ENCODE measurements around the gene STK25.

STK25 gene

DNA sequence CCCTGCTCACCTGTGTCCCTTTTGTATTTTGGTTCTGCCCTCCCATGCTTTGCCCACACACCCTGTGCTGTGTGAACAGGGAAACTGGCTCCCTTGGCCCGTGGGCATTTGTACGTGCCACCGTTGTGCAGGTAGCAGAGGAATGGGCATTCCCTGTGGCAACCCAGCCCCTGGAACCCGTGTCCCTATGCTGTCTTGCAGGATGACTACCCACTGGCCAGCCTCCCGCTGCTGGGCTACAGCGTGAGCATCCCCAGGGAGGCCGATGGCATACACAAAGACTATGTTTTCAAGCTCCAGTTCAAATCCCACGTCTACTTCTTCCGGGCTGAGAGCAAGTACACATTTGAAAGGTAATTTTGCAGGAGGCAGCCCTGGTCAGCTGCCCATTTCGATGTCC is 15.3 kb downstream of the STK25 start:
- DNase-seq (ENCODE audit: low read depth in 2 of 2) = no peak

DNA sequence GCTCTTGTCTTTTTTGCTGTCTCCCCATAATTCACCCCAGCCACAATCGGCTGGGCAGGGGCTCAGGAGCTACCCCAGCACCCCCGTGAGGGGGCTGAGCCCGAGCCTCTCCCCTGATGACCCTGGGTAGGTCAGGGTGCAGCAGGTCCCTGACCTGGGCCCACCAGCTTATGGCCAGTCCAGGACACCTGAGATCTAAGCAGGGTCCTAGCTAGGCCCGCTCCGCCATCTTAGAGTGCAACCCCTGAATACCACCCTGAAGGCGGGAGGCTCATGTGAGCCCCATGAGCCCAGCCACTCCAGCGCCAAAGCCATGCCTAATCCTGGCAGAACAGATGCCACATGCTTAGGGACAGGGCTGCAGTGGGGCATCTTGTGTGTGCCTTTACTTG is 16.2 kb downstream of the STK25 start:
- no peak for DNase-seq (ENCODE audit: low read depth in 2 of 2)

DNA sequence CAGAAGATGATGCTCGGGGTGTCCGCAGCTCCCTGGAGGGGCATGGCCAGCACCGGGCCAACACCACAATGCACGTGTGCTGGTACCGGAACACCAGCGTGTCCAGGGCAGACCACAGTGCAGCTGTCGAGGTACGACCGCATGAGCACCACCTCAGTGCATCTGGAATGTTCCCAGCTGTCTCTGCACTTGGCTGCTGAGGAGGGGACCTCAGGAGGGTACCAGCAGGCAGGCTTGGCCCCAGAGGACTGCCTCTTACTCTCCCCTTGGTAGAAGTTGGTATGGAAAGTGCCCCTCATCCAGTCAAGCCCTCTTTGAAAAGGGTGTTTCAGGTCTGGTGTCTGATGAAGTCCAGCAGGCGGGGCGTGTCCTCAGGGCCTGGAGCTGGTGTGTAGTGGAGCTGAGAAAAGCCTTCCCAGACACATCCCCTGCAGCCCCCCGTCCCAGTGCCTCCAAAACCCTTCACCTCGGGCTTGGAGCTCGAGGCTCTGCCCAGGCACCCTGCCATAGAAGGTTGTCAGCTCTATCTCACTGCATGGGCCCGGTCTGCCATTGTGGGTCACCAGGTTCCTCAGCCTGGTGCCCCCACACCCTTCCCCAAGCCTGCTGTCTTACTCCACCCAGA is 16.7 kb downstream of the STK25 start:
- DNase-seq (ENCODE audit: low read depth in 2 of 2) = no peak

DNA sequence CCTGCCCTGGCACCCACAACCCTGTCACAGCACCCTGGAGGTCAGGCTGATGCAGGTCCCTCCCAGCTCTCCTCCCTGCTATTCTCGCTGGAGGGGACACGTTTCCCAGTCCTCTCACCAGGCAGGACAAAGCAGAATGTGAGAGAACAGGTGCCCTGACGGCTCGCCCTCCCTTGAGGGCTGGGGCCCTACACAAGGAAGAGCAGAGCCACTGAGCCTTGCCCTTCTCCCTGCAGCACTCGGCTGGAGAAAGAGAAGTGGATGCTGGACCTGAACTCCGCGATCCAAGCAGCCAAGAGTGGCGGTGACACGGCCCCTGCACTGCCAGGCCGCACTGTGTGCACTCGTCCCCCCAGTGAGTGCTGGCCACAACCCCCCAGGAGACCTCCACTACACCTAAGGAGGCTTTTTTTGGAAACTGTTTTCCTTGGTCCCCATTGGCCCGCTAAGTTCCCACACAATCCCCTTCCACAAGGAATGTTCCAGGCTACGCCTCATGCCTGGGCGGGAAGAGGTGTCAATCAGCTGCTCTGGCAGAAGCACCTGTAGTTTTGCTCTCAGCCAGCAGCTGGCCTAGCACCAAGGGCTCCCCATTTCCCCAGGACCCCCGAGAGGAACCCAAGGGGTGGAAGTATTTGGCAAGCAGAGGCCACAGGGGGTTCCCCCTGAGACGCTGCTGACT is 17.4 kb downstream of the STK25 start:
- DNase-seq (ENCODE audit: low read depth in 2 of 2) = no peak

DNA sequence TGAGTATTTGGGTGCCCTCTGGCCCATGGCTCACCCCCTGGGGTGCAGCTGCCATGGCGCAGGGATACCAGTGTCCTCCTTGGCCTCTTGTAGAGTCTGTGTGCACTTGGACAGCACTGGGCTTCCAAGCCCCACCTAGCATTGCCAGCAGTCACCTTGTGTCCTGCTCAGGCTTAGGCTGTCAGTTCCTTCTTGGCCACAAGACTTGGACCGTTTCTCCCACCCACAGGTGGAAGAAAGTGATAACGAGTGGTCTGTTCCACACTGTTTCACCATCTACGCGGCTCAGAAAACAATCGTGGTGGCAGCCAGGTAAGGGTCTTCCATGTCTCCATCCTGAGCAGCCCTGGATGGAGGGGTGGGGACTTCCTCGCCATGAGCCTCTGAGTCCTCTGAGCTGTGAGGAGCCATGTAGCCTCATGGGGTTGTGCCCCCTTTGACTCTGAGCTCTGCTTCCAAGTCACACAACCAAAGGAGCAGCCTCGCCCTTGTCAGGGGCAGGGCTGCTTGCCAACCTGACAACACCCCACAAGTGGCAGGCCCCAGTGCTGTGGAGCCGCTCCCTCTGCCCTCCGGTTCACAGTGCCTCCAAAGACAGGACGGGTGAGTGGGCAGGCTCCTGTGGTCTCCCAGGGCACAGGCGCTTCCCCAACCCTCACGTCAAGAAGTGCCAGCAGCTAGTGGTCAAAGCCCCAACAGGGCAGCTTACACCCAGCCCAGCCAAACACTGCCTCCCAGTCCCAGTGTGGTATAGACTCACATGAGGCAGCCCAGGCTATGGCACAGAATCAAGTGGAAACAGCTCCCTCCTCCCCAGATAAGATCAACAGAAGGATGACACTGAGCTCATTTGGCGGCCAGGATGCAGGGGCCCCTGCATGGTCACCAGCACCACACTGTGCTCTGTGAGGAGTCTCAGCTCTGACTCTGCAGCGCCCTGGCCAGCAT is 18.4 kb downstream of the STK25 start:
- DNase-seq (ENCODE audit: low read depth in 2 of 2) = no peak

DNA sequence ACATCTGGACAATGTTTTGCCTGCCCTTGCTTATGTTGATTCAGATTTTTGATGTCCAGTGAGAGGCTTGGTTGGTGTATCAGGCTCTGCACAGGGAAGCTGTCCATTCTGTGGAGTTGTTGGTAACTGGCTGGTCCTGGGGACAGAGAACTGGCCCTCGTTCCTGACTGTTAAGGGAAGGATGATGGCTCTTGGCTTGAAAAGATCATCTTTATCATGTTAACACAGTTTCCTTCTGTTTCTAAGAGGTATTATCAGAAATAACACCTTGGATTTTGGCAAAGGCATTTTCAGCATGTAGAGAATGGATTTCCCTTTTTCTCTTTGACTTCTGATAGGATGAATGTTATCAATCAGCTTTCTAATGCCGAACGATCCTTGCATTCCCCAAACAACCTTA is 19.3 kb downstream of the STK25 start:
- no peak for DNase-seq (ENCODE audit: low read depth in 2 of 2)

DNA sequence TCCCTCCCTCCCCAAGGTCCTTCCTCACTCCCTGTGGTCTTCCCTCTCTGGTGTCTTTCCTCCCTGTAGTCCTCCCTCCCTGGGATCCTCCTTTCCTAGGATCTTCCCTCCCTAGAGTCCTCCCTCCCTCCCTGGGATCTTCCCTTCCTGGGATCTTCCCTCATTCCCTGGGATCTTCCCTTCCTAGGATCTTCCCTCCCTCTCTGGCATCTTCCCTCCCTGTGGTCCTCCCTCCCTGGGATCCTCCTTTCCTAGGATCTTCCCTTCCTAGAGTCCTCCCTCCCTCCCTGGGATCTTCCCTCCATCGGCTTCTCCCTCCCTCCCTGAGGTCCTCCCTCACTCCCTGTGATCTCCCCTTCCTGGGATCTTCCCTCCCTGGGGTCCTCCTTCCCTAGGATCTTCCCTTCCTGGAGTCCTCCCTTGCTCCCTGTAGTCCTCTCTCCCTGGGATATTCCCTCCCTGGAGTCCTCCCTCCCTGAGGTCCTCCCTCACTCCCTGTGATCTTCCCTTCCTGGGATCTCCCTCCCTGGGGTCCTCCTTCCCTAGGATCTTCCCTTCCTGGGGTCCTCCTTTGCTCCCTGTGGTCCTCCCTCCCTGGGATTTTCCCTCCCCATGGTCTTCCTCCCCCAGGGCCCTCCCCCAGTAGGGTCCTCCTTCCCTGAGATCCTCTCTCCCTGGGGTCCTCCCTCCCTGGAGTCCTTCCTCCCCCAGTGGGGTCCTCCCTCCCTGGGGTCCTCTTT is 23.0 kb downstream of the STK25 start:
- DNase-seq (ENCODE audit: low read depth in 2 of 2) = no peak

DNA sequence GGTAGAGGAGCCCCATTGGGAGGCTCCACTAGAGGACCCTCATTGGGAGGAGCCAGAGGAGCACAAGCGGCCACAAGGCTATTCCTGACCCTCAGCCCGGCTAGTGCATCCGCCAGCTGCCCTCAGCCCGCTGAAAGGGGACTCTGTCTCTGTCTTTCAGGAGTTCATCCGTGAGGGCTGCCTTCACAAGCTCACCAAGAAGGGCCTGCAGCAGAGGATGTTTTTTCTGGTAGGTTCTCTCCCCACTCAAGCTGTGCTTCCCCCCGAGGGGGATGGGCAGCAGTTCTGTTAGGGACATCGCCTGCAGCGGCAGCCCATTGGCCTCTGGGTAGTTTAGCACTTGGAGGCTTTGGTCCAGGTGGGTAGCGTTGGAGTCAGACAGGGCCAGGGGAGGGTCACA is 25.1 kb downstream of the STK25 start:
- DNase-seq (ENCODE audit: low read depth in 2 of 2) = no peak

DNA sequence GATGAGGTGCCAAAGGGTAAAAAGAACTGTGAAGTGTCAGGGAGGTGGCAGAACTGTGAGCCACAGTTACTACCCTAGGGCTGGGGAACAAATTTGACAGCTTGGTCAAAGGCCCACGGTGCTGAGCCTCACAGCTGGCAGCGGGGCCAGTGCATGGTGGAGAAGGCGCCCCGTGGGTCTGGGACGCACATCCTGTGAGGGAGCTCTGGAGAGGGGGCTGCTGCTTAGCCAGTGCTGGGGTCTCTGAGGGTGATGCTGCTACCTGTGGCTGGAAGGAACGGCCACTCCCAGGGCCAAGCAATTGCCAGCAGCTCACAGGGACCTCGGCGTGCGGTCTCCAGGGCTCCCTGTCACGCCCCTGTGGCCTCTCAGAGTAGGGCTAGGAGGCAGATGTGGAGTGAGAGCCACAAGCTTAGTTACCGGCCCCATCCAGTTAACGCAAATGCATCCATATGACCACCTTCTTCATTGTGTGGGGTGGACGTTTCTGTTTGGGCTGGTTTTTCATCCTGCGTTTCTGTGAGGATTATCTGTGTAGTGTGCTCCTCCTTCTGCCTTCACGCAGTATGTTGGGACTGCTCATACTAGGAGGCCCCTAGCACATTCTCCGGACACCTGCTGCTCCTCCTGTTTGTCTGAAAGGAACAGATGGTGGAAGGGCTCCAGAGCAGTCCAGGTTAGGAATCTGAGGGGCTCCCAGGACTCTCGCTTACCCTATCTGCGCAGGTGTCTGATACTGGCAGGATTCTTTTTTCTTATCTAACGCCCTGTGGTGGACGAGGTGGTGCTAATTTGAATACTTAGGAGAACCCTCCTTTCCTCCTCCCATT is 26.0 kb downstream of the STK25 start:
- DNase-seq (ENCODE audit: low read depth in 2 of 2) = no peak

DNA sequence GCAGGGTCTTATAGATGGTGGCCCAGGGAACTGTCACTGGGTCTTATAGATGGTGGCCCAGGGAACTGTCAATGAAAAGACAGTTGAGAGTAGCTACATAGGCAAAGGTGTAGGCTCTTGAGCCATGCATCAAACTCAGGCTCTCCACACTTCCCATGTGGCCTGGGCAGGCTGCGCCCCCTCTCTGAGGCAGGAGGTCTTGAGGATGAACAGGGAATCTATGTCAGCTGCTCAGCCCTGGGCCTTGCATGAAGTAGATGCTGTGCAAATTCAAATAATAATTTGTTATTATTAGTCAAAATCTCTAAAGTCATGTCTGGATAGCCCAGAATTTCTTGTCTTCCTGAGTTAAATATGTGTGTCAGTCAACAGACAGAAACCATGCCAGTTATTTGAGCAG is 26.7 kb downstream of the STK25 start:
- no peak for DNase-seq (ENCODE audit: low read depth in 2 of 2)

DNA sequence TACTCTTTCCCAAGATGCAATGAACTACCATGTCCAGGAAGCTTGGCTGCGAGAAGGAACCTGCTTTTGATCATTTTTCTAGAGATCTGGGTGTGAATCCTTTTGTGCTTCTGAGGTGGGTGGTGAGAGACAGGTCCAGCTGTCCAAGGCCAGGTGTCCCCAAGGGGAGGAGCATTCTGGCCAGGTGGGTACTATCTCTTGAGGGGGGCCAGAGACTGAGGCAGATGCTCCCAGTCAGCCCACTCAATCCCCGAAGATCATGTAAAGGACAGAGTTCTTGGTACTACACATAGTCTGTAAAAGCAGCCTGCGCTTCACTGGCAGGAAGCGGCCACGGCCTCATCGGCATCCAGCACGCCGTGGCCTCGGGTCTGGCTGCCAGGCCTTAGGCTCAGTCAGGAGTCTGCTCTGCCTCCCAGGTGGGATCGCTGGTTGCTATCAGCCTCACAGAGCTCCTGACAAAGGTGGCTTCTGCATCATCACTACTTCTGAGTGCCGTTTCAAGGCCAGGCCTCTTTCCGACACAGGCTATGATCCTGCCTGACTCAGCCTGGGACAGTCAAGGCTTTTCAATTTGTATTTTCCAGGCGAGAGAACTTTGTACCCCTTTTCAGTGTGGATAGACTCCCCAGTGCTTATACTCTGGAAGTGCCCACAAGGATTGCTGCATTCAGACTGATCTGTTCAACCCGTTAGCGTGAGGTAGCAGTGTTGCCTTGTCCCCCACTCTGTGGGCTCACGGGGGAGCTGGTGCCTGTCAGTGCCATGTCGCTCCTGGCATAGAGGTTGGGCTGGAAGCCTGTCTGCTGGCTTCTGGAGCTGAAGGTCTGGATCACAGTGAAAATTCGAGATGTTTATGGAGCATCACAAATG is 29.1 kb downstream of the STK25 start:
- no peak for DNase-seq (ENCODE audit: low read depth in 2 of 2)

DNA sequence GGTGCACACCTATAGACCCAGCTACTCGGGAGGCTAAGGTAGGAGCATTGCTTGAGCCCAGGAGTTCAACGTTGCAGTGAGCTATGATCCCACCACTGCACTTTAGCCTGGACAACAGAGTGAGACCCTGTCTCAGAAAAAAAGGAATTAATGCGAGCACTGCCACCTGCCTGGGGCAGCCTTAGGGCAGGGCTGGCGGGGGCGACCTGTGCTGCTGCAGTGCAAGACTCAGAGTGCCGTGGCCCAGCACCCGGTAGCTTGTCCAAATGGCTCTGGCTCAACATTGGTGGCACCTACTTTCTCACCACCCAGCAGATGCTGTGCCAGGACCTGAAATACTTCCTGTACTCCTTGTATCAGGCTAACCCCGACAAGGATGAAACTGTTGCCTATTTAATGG is 30.2 kb downstream of the STK25 start:
- no peak for DNase-seq (ENCODE audit: low read depth in 2 of 2)

DNA sequence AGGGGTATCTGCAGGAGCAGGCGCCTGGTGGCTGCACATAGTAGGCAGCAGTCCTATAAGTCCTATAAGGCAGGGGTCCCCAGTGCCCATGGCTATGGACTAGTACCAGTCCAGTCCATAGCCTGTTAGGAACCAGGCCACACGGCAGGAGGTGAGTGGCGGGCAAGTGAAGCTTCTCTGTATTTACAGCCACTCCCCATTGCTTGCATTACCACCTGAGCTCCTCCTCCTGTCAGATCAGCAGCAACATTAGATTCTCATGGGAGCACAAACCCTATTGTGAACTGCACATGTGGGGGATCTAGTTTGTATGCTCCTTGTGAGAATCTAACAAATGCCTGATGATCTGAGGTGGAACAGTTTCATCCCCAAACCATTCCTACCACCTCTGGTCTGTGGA is 33.1 kb downstream of the STK25 start:
- no peak for DNase-seq (ENCODE audit: low read depth in 2 of 2)

DNA sequence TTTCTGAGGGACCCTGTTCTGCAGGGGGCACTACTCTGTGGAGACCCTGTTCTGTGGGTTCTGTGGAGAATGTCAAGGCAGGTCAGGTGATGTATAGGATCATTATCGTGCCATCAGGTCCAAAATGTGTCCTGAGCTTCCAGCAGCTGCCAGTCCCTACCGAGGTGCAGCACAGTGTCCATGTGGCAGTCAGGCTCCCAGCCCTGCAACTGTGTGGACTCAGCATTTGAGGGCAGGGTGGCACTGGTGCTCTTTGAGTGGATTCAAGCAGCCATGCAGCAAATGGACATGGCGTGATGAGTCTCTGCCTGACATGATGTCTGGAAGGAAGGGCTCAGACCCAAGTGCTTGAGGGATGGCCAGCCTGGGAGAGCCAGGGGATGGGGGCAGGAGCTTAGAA is 35.0 kb downstream of the STK25 start:
- no peak for DNase-seq (ENCODE audit: low read depth in 2 of 2)

DNA sequence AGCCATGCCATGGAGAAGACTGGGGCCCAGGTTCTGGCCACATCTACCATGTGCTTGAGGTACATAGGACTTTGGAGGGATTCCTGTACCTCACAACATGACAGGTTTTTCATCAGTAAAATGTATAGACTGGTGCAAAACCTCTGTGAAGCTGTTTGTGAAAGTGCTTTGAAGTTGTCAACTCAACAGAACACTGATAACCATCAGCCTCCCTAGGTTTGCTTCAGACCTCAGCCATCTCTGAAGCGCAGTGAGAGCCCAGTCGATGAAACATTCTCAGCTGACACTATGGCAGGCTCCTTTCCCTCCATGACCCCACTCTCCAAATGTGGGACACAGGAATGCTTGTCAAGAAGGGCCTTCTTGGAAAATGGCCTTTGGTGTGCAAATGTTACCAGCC is 38.6 kb downstream of the STK25 start:
- no peak for DNase-seq (ENCODE audit: low read depth in 2 of 2)

DNA sequence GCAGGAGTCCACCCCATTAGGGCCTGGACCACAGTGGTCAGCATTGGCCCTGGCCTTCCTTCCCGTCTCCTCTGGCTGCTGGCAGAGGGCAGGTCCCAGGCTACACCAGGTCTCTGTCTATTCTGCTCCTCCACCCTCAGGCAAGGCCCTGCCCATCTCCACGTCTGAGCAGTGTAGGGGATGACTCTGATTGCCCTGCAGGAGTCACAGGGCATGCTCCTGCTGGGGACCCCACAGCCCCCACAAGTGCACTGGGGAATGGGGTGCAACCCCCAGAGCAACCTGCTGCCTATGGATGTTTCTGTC is 40.0 kb downstream of the STK25 start:
- DNase-seq (ENCODE audit: low read depth in 2 of 2) = no peak

DNA sequence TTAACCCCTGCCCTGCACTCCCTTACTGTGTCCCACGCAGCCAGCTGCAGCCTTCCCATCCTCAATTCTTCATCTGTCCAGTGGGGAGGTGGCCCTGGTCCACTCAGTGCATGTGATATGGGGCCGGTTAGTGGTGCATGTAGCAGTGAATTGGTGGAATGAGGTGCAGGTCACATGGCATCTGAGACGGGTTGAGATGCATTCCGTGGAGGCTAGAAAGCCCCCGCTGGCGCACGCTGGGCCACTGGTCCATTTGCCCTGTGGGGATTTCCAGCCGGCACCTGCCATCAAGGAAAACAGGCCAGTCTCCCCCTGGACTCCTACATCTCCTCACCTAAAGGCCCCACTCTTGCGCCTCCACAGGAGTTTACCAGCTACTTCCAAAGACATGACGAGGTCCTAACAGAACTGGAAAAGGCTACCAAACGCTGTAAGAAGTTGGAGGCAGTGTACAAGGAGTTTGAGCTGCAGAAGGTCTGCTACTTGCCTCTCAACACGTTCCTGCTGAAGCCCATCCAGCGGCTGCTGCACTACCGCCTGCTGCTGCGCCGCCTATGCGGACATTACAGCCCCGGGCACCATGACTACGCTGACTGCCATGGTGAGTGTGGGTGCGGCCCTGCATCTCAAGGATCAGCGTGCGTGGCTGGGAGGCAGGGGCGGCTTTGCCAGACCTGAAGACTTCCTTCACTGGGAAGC is 40.5 kb downstream of the STK25 start:
- no peak for DNase-seq (ENCODE audit: low read depth in 2 of 2)

DNA sequence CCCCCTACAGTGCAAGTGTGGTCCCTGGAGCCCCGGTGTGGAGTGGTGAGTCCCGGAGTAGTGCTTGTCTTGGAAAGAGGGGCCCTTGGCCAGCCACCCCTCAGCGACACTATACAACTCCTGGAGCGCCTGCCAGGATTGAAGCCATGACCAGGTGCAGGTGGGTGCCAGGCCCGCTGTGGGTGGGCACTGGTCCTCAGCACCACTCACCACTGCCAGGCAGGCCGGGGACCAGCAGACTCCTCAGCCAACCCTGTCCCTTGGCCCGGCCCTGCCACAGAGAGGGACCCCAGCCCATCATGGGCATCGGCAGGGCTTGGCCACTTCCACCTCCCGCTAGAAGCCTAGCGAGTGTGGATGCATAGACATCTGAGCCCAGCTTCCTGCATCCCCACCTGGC is 42.2 kb downstream of the STK25 start:
- no peak for DNase-seq (ENCODE audit: low read depth in 2 of 2)

DNA sequence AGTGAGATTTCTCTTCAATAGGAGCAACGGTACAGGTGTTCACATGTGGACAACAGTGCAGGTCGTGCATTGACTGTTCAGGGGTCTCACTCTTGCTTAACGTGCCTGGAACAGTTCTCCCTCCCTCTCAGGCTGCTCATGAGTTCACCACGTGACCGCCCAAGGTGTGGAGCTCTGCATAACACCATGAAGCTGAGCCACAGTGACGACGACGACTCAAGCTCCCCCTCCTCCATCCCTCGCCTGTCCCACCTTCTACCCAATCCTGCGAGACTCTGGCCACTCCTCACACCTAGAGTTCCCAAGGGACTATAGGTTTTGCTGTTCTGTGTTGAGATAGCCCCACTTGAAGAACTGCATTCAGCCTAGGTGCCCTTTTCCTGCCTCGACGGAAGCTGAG is 42.8 kb downstream of the STK25 start:
- DNase-seq (ENCODE audit: low read depth in 2 of 2) = no peak

Measured in fibroblast of skin of left biceps (primary cell).